ENCODE measurements around the gene ERGIC1. TPM values are rescaled to one million over a fixed set of nuclear protein-coding genes. Genes with fewer than 3 reads are reported as not detected.

Gene ERGIC1
- total RNA-seq, 1 donor from 2014 or later: 184 TPM

GRCh38 chr5:172910828-172911627 is 77.0 kb downstream of the ERGIC1 start:
- Histone ChIP-seq H3K4me1 (peaks cover 26 to 46% of the 10 kb centered on the region in 2 donors), H3K27me3 (no peaks in the 10 kb centered on the region), H3K4me3 (no peak overlapping the region), H3K27ac (peak overlapping the region; percentile 96 to 97), H3K36me3 (peaks cover 18 to 33% of the 10 kb centered on the region in 2 donors), H3K9me3 (no peaks in the 10 kb centered on the region)
- TF ChIP-seq CTCF (IDR thresholded peaks at IDR 0.05): peak in 2 of 3 experiments; percentile 12 to 22
- intact Hi-C loops (cut with DNase I): loop anchor here (1.0 kb wide), 1 partner anchor 9 kb away; no protein-coding TSS in a partner anchor
- peak; percentile 66 to 95 for DNase-seq (ENCODE audit: low spot score in 2 of 2)

GRCh38 chr5:172911628-172911880 is 77.5 kb downstream of the ERGIC1 start:
- intact Hi-C loops (cut with DNase I): loop anchor here (1.0 kb wide), 1 partner anchor 9 kb away; no protein-coding TSS in a partner anchor
- Histone ChIP-seq H3K27me3 (no peaks in the 10 kb centered on the region), H3K4me1 (peaks cover 25 to 42% of the 10 kb centered on the region in 2 donors), H3K9me3 (no peaks in the 10 kb centered on the region), H3K4me3 (no peak overlapping the region), H3K36me3 (peaks cover 22 to 38% of the 10 kb centered on the region in 2 donors), H3K27ac (peak overlapping the region; percentile 96 to 97)
- no peak for TF ChIP-seq CTCF (IDR thresholded peaks at IDR 0.05)
- DNase-seq (ENCODE audit: low spot score in 2 of 2): no peak

- no peaks in the 10 kb centered on the region for H3K27me3 ChIP-seq
- no peaks in the 10 kb centered on the region for H3K9me3 ChIP-seq
- H3K4me3 ChIP-seq: no peak overlapping the region
- no peak for TF ChIP-seq CTCF (IDR thresholded peaks at IDR 0.05)
- H3K27ac ChIP-seq: peak overlapping the region; percentile 96 to 97
- intact Hi-C loops (cut with DNase I): loop anchor here (1.0 kb wide), 1 partner anchor 8 kb away; no protein-coding TSS in a partner anchor
- DNase-seq (ENCODE audit: low spot score in 2 of 2): no peak
- H3K4me1 ChIP-seq: peaks cover 24 to 38% of the 10 kb centered on the region in 2 donors
- peaks cover 26 to 40% of the 10 kb centered on the region in 2 donors for H3K36me3 ChIP-seq
Measured at GRCh38 chr5:172911976-172912375, 77.9 kb downstream of the ERGIC1 start.

- intact Hi-C loops (cut with DNase I): no loop called here
- no peak for DNase-seq (ENCODE audit: low spot score in 2 of 2)
Measured at GRCh38 chr5:172913117-172913850, 79.2 kb downstream of the ERGIC1 start.

GRCh38 chr5:172915514-172915913 is 81.5 kb downstream of the ERGIC1 start:
- Histone ChIP-seq H3K4me1 (peaks cover 25 to 39% of the 10 kb centered on the region in 2 donors), H3K27me3 (no peaks in the 10 kb centered on the region), H3K36me3 (peaks cover 38 to 62% of the 10 kb centered on the region in 2 donors), H3K27ac (peak overlapping the region in 1 of 2 donors; percentile 96), H3K4me3 (no peak overlapping the region), H3K9me3 (no peaks in the 10 kb centered on the region)
- no peak for DNase-seq (ENCODE audit: low spot score in 2 of 2)
- intact Hi-C loops (cut with DNase I): no loop called here
- TF ChIP-seq CTCF (IDR thresholded peaks at IDR 0.05): no peak

More at GRCh38 chr5:172913117-172913850, 79.2 kb downstream of the ERGIC1 start:
- Histone ChIP-seq H3K36me3 (peaks cover 30 to 53% of the 10 kb centered on the region in 2 donors), H3K27ac (peak overlapping the region; percentile 96 to 97), H3K9me3 (no peaks in the 10 kb centered on the region), H3K27me3 (no peaks in the 10 kb centered on the region), H3K4me3 (no peak overlapping the region), H3K4me1 (peaks cover 16 to 28% of the 10 kb centered on the region in 2 donors)
- no peak for TF ChIP-seq CTCF (IDR thresholded peaks at IDR 0.05)
